Ishikawa (cell line): ENCODE results near the gene SLC15A3.

Experiments
- CEBPB ChIP-seq: IDR thresholded peaks from 2 replicates; pipeline ENCODE4 v1.6.1; 2012
- CREB1 ChIP-seq: IDR thresholded peaks from 2 replicates; pipeline ENCODE4 v1.6.1; 2012; ENCODE audit warnings: low read depth
- EP300 ChIP-seq: IDR thresholded peaks from 2 replicates; pipeline ENCODE4 v1.6.1; 2012; ENCODE audit warnings: borderline replicate concordance
- FOXM1 ChIP-seq: IDR thresholded peaks from 2 replicates; pipeline ENCODE4 v1.6.1; 2012; ENCODE audit warnings: low read depth, borderline replicate concordance
- MAX ChIP-seq: IDR thresholded peaks from 2 replicates; pipeline ENCODE4 v1.6.1; 2012
- RAD21 ChIP-seq: IDR thresholded peaks from 2 replicates; pipeline ENCODE4 v1.6.1; 2012; ENCODE audit warnings: low read depth
- REST ChIP-seq: IDR thresholded peaks from 2 replicates; pipeline ENCODE4 v1.6.1; 2012; ENCODE audit warnings: low read depth, mild to moderate bottlenecking
- TAF1 ChIP-seq: IDR thresholded peaks from 2 replicates; pipeline ENCODE4 v1.6.1; 2012; ENCODE audit warnings: low read depth, mild to moderate bottlenecking
- TCF12 ChIP-seq: IDR thresholded peaks from 2 replicates; pipeline ENCODE4 v1.6.1; 2012; ENCODE audit warnings: low read depth
- TEAD4 ChIP-seq: IDR thresholded peaks from 2 replicates; pipeline ENCODE4 v1.6.1; 2012
- USF1 ChIP-seq: IDR thresholded peaks from 2 replicates; pipeline ENCODE4 v1.6.1; 2012
- YY1 ChIP-seq: IDR thresholded peaks from 2 replicates; pipeline ENCODE4 v1.6.1; 2012; ENCODE audit warnings: low read depth
- ZBTB7A ChIP-seq: IDR thresholded peaks from 2 replicates; pipeline ENCODE4 v1.6.1; 2012; ENCODE audit warnings: low read depth

- TF ChIP-seq RAD21 (no peak), REST (no peak), TCF12 (no peak), CEBPB (no peak), EP300 (no peak), ZBTB7A (no peak), TAF1 (no peak), MAX (no peak), TEAD4 (no peak), YY1 (no peak), FOXM1 (no peak), USF1 (no peak), CREB1 (no peak)
Observed at GRCh38 chr11:60945295-60945667, 6.7 kb downstream of the SLC15A3 start.
